NCI-H2107 treated with DMSO at 0.1 percent for 48 hours (cell line): ENCODE data around the gene LYL1.

Experiments
- DNase-seq: peaks from one replicate; lab custom pipeline; 2025; ENCODE audit not compliant: unreplicated experiment; lab: John Stamatoyannopoulos, UW

Gene LYL1

GRCh38 chr19:13060233-13060963, 42.3 kb downstream of the LYL1 start:
- DNase-seq = no peak

GRCh38 chr19:13058951-13059660, 43.6 kb downstream of the LYL1 start:
- no peak for DNase-seq

DNA sequence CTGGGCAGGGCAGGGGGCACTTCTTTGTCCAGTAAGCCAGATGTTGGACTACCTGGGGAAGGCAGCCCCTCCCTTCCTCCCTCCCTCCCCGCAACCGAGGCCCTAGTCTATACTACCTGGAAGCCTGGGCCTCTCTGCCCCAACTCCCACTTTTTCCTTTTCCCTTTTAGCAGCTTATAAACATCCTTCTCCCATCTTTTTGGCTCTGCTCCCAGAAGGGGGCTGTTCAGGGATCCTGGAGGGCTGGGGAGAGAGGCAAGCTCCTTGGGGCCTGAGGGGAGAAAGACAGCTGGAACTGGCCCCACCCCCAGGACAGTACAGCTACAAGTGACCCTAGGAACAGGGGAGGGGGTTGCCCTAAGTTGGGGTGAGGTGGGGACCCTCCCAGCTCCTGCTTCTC, 44.9 kb downstream of the LYL1 start:
- no peak for DNase-seq

DNA sequence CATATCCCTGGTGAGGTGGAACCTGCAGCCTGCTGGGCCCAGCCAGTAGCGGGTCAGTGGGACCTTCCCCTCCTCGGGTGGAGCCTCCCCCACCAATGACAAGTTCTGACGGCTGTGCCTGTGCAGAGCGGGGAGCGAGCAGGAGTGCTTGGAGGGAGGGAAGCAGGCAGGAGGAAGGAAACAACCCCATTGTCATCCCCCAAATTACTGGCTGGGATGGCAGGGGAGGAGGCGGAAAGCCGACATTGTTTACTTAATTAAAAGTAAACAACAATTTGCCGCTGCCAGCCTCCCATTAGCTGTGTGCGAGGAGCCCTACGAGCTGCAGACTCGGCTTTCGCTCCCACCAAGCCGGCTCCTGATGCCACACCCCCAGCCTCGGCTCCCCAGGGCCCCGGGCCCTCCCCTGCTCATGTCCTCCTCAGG, 45.5 kb downstream of the LYL1 start:
- peak; percentile 53 for DNase-seq

- no peak for DNase-seq
Observed at GRCh38 chr19:13056052-13056660, 46.5 kb downstream of the LYL1 start.

DNA sequence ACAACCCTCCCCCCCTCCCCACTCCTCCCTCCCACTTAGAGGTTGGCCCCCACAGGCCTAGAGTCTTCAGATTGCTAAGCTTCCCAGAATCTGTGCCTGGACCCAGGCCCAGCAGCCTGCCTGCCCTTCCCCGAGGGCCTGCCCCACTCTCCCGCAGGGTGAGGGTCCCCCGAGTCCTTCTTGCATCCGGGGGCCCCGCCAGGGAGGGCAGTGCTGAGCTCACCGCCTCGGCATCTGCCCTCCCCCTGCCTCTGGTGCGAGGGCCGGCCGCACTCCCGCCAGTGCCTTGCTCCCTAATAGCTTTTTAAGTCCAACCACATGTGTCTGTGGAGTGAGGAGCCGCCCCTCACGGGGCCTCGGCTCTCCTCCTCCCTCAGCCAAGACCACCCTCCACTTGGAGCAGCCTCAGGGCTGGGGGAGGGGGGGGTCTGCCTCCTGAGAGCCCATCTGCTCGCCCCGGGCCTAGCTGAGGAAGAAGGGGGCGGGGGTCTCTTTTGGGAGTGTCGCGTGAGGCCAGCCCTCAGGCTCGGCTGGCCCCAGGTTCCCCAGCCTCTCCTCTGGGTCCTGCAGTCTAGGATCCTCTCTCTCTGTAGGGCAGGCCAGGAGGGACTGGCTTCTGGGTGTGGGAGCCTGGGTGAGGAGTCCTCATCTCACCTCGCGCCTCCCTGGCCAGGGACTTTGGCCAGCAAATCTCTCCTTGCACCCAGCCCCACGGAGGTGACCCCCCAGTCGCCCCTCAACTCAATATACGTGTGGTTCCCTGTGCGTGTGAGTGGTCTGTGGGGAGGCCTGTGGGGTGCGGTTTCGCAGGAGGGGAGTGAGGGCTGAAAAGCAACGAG, 47.2 kb downstream of the LYL1 start:
- no peak for DNase-seq

- no peak for DNase-seq
Observed at GRCh38 chr19:13054626-13055212, 47.9 kb downstream of the LYL1 start.

- no peak for DNase-seq
Observed at GRCh38 chr19:13053761-13054625, 48.7 kb downstream of the LYL1 start.

DNA sequence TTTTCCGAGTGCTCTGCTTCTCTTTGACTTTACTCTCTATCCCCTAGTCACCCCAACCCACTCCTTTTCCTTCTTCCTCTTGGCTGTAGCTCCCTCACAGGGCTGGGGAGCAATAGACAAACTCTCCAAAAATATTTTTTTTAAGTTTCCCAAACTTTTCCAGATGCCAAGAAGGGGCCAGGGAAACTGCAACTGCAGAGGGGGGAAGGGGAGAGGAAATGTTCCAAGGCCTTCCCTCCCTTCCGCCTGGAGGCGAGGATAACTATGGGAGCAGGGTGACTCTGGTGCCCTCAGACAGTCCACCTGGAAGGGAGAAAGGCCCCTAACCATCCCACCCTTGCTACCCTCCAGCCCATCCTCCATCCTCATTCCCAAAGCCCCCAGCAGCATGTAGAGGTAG, 49.4 kb downstream of the LYL1 start:
- no peak for DNase-seq

DNA sequence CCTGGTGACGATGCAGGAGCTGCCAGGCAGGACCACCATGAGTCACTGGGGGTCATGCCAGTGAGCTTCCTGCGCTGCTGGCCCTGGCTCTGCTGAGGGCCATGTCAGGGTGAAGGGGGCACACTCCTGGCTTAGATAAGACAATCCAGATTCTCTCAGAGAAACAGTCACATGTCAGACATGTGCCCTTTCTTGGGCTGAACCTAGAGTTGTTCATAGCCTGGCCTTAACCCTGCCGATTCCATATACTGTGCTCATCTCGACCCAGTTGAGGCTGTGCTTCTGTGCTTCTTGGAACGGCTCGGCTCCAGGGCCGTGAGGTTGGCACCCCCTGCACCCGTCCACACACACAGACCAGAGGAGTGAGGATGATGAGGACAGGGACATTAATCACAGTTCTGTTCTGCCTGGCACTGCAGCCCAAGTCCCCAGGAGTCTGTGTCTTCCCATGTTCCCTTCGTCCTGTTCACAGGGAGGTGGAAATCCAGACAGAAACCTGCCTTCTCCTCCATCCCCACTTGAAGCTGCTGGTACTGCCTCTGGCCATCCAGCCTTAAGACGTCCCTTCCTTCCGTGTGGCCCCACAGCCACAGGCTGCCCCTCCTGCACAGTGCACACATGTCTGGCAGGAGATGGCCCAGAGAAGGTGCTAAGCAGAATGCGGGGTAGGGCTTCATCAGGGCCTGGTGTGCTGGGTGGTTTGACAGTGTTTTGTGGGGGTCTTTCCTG, 50.0 kb downstream of the LYL1 start:
- DNase-seq = no peak

GRCh38 chr19:13051557-13052165, 51.0 kb downstream of the LYL1 start:
- peak; percentile 51 for DNase-seq

GRCh38 chr19:13050274-13050673, 52.4 kb downstream of the LYL1 start:
- DNase-seq = no peak
